OCI-LY1 (cell line): ENCODE measurements around the gene PARD3B.

Experiments used
- H2AFZ ChIP-seq: fragments of 200-600 bp; sonication (generic), shearing (Covaris generic); 2 replicates; pipeline ENCODE4 v1.6.0; 2014; ENCODE audit warnings: antibody characterized with exemption, mild to moderate bottlenecking, low read length
- H3F3A ChIP-seq: fragments of 200-600 bp; sonication (generic), shearing (Covaris generic); 2 replicates; pipeline ENCODE4 v1.6.0; 2014; ENCODE audit warnings: mild to moderate bottlenecking, antibody characterized with exemption, low read length, moderate library complexity; ENCODE audit not compliant: insufficient read depth
- H3K27ac ChIP-seq: fragments of 200-600 bp; sonication (generic); 2 replicates; pipeline ENCODE4 v1.5.1; 2014; ENCODE audit warnings: low read length, mixed run types, mild to moderate bottlenecking, low read depth; ENCODE audit not compliant: poor library complexity, severe bottlenecking
- H3K27me3 ChIP-seq: fragments of 200-600 bp; sonication (generic); 2 replicates; pipeline ENCODE4 v1.6.0; 2014; ENCODE audit warnings: antibody characterized with exemption, mild to moderate bottlenecking, low read length, moderate library complexity; ENCODE audit not compliant: insufficient read depth
- H3K36me3 ChIP-seq: fragments of 200-600 bp; sonication (generic); 2 replicates; pipeline ENCODE4 v1.6.1; 2014; ENCODE audit warnings: mild to moderate bottlenecking, antibody characterized with exemption, low read length, moderate library complexity, mixed read lengths; ENCODE audit not compliant: insufficient read depth
- H3K4me1 ChIP-seq: fragments of 200-600 bp; sonication (generic); 2 replicates; pipeline ENCODE4 v1.5.1; 2014; ENCODE audit warnings: mild to moderate bottlenecking, low read length, moderate library complexity; ENCODE audit not compliant: insufficient read depth, severe bottlenecking
- H3K4me2 ChIP-seq: fragments of 200-600 bp; sonication (generic), shearing (Covaris generic); 2 replicates; pipeline ENCODE4 v1.6.1; 2014; ENCODE audit warnings: low read length
- H3K4me3 ChIP-seq: fragments of 200-600 bp; sonication (generic); 2 replicates; pipeline ENCODE4 v1.5.1; 2014; ENCODE audit warnings: low read length, low read depth, mild to moderate bottlenecking, mixed read lengths; ENCODE audit not compliant: poor library complexity, severe bottlenecking
- H3K79me2 ChIP-seq: fragments of 200-600 bp; shearing (Covaris generic); 2 replicates; pipeline ENCODE4 v1.6.1; 2016; ENCODE audit warnings: mixed run types, low read length, mixed read lengths; ENCODE audit not compliant: insufficient read depth
- H3K9ac ChIP-seq: fragments of 200-600 bp; sonication (generic), shearing (Covaris generic); 2 replicates; pipeline ENCODE4 v1.6.1; 2014; ENCODE audit warnings: mild to moderate bottlenecking, low read length, mixed read lengths
- H3K9me2 ChIP-seq: fragments of 200-600 bp; sonication (generic), shearing (Covaris generic); 2 replicates; pipeline ENCODE4 v1.6.1; 2014; ENCODE audit warnings: low read depth, mild to moderate bottlenecking, low read length, mixed read lengths
- H3K9me3 ChIP-seq: fragments of 200-600 bp; shearing (Covaris generic); 2 replicates; pipeline ENCODE4 v1.6.1; 2014; ENCODE audit warnings: low read length, mixed read lengths
- H4K20me1 ChIP-seq: fragments of 200-600 bp; sonication (generic), shearing (Covaris generic); 2 replicates; pipeline ENCODE4 v1.6.0; 2016; ENCODE audit warnings: mild to moderate bottlenecking, low read length; ENCODE audit not compliant: insufficient read depth
- CTCF ChIP-seq: fragments of 200-600 bp; sonication (generic), shearing (Covaris generic); IDR thresholded peaks from 2 replicates; pipeline ENCODE4 v1.5.1; 2017; ENCODE audit warnings: mild to moderate bottlenecking, antibody characterized with exemption, low read length, moderate library complexity, mixed read lengths
- EZH2 ChIP-seq: fragments of 200-600 bp; sonication (generic), shearing (Covaris generic); IDR thresholded peaks from 2 replicates; pipeline ENCODE4 v1.8.0; 2017; ENCODE audit warnings: borderline replicate concordance, mixed run types, mild to moderate bottlenecking, antibody characterized with exemption, low read length, moderate library complexity, mixed read lengths

The PARD3B gene

GRCh38 chr2:204988836-204989235 is 443.6 kb downstream of the PARD3B start:
- no peak overlapping the region for H3K4me2 ChIP-seq
- no peak overlapping the region for H3K4me3 ChIP-seq
- H3K9ac ChIP-seq, result no peak overlapping the region
- no peak overlapping the region for H2AFZ ChIP-seq
- no peaks in the 10 kb centered on the region for H3K36me3 ChIP-seq
- no peaks in the 10 kb centered on the region for H3F3A ChIP-seq
- H4K20me1 ChIP-seq, result no peaks in the 10 kb centered on the region
- H3K79me2 ChIP-seq, result no peaks in the 10 kb centered on the region
- H3K9me3 ChIP-seq, result no peaks in the 10 kb centered on the region
- no peaks in the 10 kb centered on the region for H3K9me2 ChIP-seq
- H3K27me3 ChIP-seq, result no peaks in the 10 kb centered on the region
- no peak overlapping the region for H3K27ac ChIP-seq
- no peaks in the 10 kb centered on the region for H3K4me1 ChIP-seq
- TF ChIP-seq EZH2, result no peak
- TF ChIP-seq CTCF, result no peak

- TF ChIP-seq EZH2 (no peak), CTCF (no peak)
- Histone ChIP-seq H3K27me3 (no peaks in the 10 kb centered on the region), H3K4me2 (no peak overlapping the region), H3K4me1 (no peaks in the 10 kb centered on the region), H3K4me3 (no peak overlapping the region), H3F3A (no peaks in the 10 kb centered on the region), H3K79me2 (no peaks in the 10 kb centered on the region), H2AFZ (no peak overlapping the region), H3K36me3 (no peaks in the 10 kb centered on the region), H3K9me3 (no peaks in the 10 kb centered on the region), H3K9ac (no peak overlapping the region), H3K9me2 (no peaks in the 10 kb centered on the region), H3K27ac (no peak overlapping the region), H4K20me1 (no peaks in the 10 kb centered on the region)
Observed at GRCh38 chr2:204989877-204990276, 444.6 kb downstream of the PARD3B start.

- Histone ChIP-seq H3K79me2 (no peaks in the 10 kb centered on the region), H3K4me2 (no peak overlapping the region), H3K4me1 (no peaks in the 10 kb centered on the region), H3K27me3 (no peaks in the 10 kb centered on the region), H3K9me2 (no peaks in the 10 kb centered on the region), H3K9me3 (no peaks in the 10 kb centered on the region), H3K4me3 (no peak overlapping the region), H3K9ac (no peak overlapping the region), H3K36me3 (no peaks in the 10 kb centered on the region), H2AFZ (no peak overlapping the region), H4K20me1 (no peaks in the 10 kb centered on the region), H3K27ac (no peak overlapping the region), H3F3A (no peaks in the 10 kb centered on the region)
- TF ChIP-seq CTCF, result no peak
- TF ChIP-seq EZH2, result no peak
Observed at GRCh38 chr2:205001300-205001966, 456.2 kb downstream of the PARD3B start.
